ENCODE data around the gene ZBTB8B.

GRCh38 chr1:32466761-32467160 lies 1.9 kb downstream of the ZBTB8B start:
- TF ChIP-seq CTCF (conservative IDR thresholded peaks at IDR 0.05; ENCODE audit: low read length) (no peak), EZH2phosphoT487 (IDR thresholded peaks at IDR 0.05; ENCODE audit: borderline replicate concordance, low read depth, low read length) (no peak)

Measured in OCI-LY7 (cell line).